CD8-positive, alpha-beta memory T cell (primary cell): Measurements from ENCODE around the gene CIAO2A. TPM values are rescaled to one million over a fixed set of nuclear protein-coding genes. Genes with fewer than 3 reads are reported as not detected.

Experiments
- CTCF ChIA-PET: fragments of 350-600 bp; sonication (Branson Sonifier 250); formaldehyde crosslinking; loops from one replicate; lab custom pipeline; 2021; ENCODE audit warnings: antibody characterized with exemption; lab: Charles Lee
- POLR2A ChIA-PET: fragments of 350-600 bp; sonication (Branson Sonifier 250); formaldehyde crosslinking; loops from one replicate; lab custom pipeline; 2021; ENCODE audit warnings: antibody characterized with exemption; lab: Charles Lee
- DNase-seq, 5 donors: peaks; one replicate each; pipeline versions ENCODE4 v3.0.0 to v3.0.0-alpha.2; 2020 to 2022; ENCODE audit warnings: mixed read lengths in 1 of 5
- H3K27ac ChIP-seq: one replicate; pipeline ENCODE4 v1.7.0; 2013; ENCODE audit warnings: low read depth, mild to moderate bottlenecking, low read length, moderate library complexity
- H3K27me3 ChIP-seq: 2 replicates; pipeline ENCODE4 v1.7.0; 2013; ENCODE audit warnings: low read length, mild to moderate bottlenecking; ENCODE audit not compliant: insufficient read depth, poor library complexity, severe bottlenecking
- H3K36me3 ChIP-seq: 2 replicates; pipeline ENCODE4 v1.7.0; 2013; ENCODE audit warnings: mild to moderate bottlenecking, low read length, moderate library complexity; ENCODE audit not compliant: insufficient read depth
- H3K4me1 ChIP-seq: 2 replicates; pipeline ENCODE4 v1.7.0; 2013; ENCODE audit warnings: mild to moderate bottlenecking, low read length, moderate library complexity; ENCODE audit not compliant: insufficient read depth
- H3K4me3 ChIP-seq: 2 replicates; pipeline ENCODE4 v1.7.0; 2013; ENCODE audit warnings: mild to moderate bottlenecking, low read length
- H3K9me3 ChIP-seq: 2 replicates; pipeline ENCODE4 v1.7.0; 2013; ENCODE audit warnings: mild to moderate bottlenecking, low read length
- H3K27ac Mint-ChIP-seq, 8 donors: one replicate each; pipeline ENCODE4 v1.8.0; 2020 to 2021; ENCODE audit warnings: mixed read lengths in 8 of 8, mild to moderate bottlenecking in 6 of 8, inconsistent platforms in 3 of 8, moderate library complexity in 3 of 8
- H3K27me3 Mint-ChIP-seq, 2 donors: one replicate each; pipeline ENCODE4 v1.8.0; 2020 to 2021; ENCODE audit warnings: mixed read lengths in 2 of 2, mild to moderate bottlenecking in 1 of 2, moderate library complexity in 1 of 2
- H3K36me3 Mint-ChIP-seq, 3 donors: one replicate each; pipeline ENCODE4 v1.8.0; 2020 to 2021; ENCODE audit warnings: mixed read lengths in 3 of 3, inconsistent platforms in 1 of 3, mild to moderate bottlenecking in 1 of 3
- H3K4me1 Mint-ChIP-seq, 3 donors: one replicate each; pipeline ENCODE4 v1.8.0; 2020 to 2021; ENCODE audit warnings: mixed read lengths in 3 of 3, inconsistent platforms in 1 of 3, mild to moderate bottlenecking in 1 of 3
- H3K4me3 Mint-ChIP-seq, 7 donors: one replicate each; pipeline ENCODE4 v1.8.0; 2020 to 2021; ENCODE audit warnings: mixed read lengths in 7 of 7, mild to moderate bottlenecking in 6 of 7, moderate library complexity in 4 of 7, inconsistent platforms in 2 of 7
- H3K9me3 Mint-ChIP-seq, 5 donors: one replicate each; pipeline ENCODE4 v1.8.0; 2020 to 2022; ENCODE audit warnings: mixed read lengths in 5 of 5, mild to moderate bottlenecking in 3 of 5, moderate library complexity in 2 of 5, inconsistent platforms in 1 of 5
- polyA plus RNA-seq: library from polyadenylated mRNA; unstranded; fragments of 300-500 nt; fragmentation: Illumina TruSeq; gene quantifications from one replicate; pipeline ENCODE4 v1.2.3, GENCODE V29; 2021
- total RNA-seq, 2 experiments: library from RNA; stranded (reverse); gene quantifications; one replicate each; pipeline ENCODE4 v1.2.3, GENCODE V29; 2021

CIAO2A gene
- total and polyA plus RNA-seq, 3 experiments from 2014 or later, result 68.0 to 78.1 (median 68.7) TPM

DNA sequence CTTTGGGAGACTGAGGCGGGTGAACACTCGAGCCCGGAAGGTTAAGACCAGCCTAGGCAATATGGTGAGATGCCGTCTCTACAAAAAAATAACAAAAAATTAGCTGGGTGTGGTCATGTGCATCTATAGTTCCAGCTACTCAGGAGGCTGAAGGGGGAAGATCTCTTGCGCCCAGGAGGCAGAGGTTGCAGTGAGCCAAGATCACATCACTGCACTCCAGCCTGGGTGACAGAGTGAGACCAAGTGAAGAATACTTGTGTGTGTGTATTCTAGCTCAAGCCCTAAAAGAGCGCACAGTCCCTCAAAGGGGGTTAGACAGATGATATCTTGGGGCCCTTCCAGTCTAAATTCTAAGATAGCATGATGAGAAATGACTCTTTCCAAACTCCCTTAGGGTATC is 71.1 kb downstream of the CIAO2A start:
- H3K27me3 ChIP-seq, result no peaks in the 10 kb centered on the region
- no peaks in the 10 kb centered on the region for H3K36me3 ChIP-seq
- no peaks in the 10 kb centered on the region for H3K9me3 Mint-ChIP-seq
- peaks cover 0 to 11% (median 0%) of the 10 kb centered on the region in 3 donors for H3K4me1 Mint-ChIP-seq
- H3K36me3 Mint-ChIP-seq, result peaks cover 0 to 7% (median 4%) of the 10 kb centered on the region in 3 donors
- CTCF ChIA-PET, result interaction anchor here (0.8 to 2.4 kb wide), 2 partner anchors 12 to 24 kb away, joined by 3 to 10 read pairs; partner anchors contain the start of gene DAPK2
- H3K4me1 ChIP-seq, result no peaks in the 10 kb centered on the region
- H3K4me3 ChIP-seq, result no peak overlapping the region
- no peak for DNase-seq
- no peaks in the 10 kb centered on the region for H3K9me3 ChIP-seq
- no peak overlapping the region for H3K4me3 Mint-ChIP-seq
- POLR2A ChIA-PET, result interaction anchor here (0.6 kb wide), 1 partner anchor 565 kb away, joined by 3 read pairs; no protein-coding TSS in a partner anchor
- H3K27ac ChIP-seq, result no peak overlapping the region
- H3K27me3 Mint-ChIP-seq, result no peaks in the 10 kb centered on the region
- H3K27ac Mint-ChIP-seq, result peak overlapping the region in 2 of 8 donors; percentile 10 to 23

Other genes starting within 250 kb of the CIAO2A start
- gene DAPK2, start 47.4 kb downstream of the CIAO2A start, total RNA-seq, result 1 to 10 TPM; 4.4 to 5.5 TPM
- 2.2 TPM for gene DAPK2, start 47.4 kb downstream of the CIAO2A start, polyA plus RNA-seq
- gene SNX1, start 2.1 kb upstream of the CIAO2A start, total RNA-seq, result 10 to 100 TPM; 90.1 to 93.6 TPM
- gene SNX1, start 2.1 kb upstream of the CIAO2A start, polyA plus RNA-seq, result 63.4 TPM
- gene SNX22, start 57.9 kb upstream of the CIAO2A start, total RNA-seq, result under 1 TPM; 0.40 to 0.61 TPM
- 0.90 TPM for gene SNX22, start 57.9 kb upstream of the CIAO2A start, polyA plus RNA-seq
- gene PPIB, start 69.2 kb upstream of the CIAO2A start, total RNA-seq, result 100 to 1,000 TPM; 384 to 385 TPM
- 715 TPM for gene PPIB, start 69.2 kb upstream of the CIAO2A start, polyA plus RNA-seq